Smooth muscle cell of the brain vasculature (primary cell): ENCODE results near the gene PYDC2.

ENCODE experiments used
- DNase-seq: peaks from one replicate; pipeline ENCODE4 v3.0.0-alpha.2; 2012; ENCODE audit warnings: low read depth, low spot score

PYDC2 gene

GRCh38 chr3:191461113-191461595 lies at the start of gene PYDC2:
TSS of gene PYDC2 (plus strand) at chr3:191461163. CDS start at chr3:191461163, 0 bp downstream.
- no peak for DNase-seq

DNA sequence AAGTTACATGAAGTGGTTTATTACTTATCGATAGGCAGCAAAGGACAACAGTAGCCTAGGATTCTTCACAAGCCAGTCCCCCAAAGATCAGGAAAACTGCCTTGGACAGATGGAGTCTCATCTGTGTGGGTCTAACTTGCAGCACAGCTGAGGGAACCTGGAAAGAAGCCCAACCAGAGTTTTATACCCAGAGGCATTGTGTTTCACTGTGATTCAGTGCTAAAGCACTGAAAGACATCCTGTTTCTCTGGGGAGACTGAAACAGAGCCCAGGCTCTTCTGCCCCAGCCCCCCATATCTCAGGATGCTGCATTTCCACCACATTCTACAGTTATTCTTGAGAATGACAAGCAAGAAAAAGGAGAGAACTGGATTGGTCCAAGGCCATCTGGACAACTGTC lies 48.2 kb upstream of the PYDC2 start:
- DNase-seq = peak; percentile 76

GRCh38 chr3:191414286-191414685 lies 46.7 kb upstream of the PYDC2 start:
- DNase-seq = no peak

GRCh38 chr3:191414732-191415131 lies 46.2 kb upstream of the PYDC2 start:
- no peak for DNase-seq

GRCh38 chr3:191415566-191415965 lies 45.4 kb upstream of the PYDC2 start:
- DNase-seq = no peak

DNA sequence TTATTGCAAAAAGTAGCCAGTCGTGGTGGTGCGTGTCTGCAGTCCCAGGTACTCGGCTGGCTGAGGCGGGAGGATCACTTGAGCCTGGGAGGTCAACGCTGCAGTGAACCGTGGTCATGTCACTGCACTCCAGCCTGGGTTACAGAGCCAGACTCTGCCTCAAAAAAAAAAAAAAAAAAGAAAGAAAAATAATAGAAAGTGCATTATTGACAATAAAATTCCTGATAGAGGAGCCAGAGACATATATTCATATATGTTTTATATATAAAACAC lies 43.6 kb upstream of the PYDC2 start:
- no peak for DNase-seq

DNA sequence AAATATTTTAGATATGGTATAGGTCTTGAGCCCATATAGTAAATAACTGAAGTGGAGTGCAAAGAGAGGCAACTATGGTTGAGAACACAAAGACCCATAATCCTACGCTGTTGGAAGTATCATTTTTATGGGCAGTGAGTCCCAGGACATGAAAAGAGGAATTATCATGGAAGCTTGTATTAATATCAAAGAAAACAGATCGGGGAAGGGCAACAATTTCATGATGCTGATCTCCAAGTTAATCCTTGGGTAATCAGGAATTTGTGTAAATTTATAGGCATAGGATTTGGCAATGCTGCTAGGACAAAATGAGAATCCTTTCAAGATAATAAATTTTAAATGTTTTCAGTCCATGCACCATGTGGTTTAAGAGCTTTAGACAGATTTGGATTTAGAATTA lies 40.2 kb upstream of the PYDC2 start:
- no peak for DNase-seq

GRCh38 chr3:191424881-191425280 lies 36.1 kb upstream of the PYDC2 start:
- DNase-seq = no peak

- no peak for DNase-seq
These were observed 35.6 kb upstream of the PYDC2 start for GRCh38 chr3:191425322-191425734.

DNA sequence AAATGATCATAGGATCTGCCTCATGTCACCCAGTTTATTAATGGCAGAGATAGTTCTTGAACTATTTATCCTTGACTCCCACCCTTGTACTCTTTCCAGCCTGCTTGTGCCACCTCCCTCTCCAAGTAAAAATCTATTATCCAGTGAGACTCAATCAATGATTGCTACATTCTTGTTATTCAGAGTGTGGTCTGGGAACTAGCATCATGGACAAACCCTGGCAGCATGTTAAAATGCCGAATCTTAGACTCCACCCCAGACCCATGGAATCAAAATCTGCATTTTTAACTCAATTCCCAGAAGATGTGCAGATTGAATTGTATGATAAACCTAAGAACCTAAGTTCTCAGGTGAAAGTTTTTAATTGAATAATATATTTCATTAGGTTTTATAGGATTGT lies 34.7 kb upstream of the PYDC2 start:
- no peak for DNase-seq

GRCh38 chr3:191428177-191428576 lies 32.8 kb upstream of the PYDC2 start:
- DNase-seq = no peak

DNA sequence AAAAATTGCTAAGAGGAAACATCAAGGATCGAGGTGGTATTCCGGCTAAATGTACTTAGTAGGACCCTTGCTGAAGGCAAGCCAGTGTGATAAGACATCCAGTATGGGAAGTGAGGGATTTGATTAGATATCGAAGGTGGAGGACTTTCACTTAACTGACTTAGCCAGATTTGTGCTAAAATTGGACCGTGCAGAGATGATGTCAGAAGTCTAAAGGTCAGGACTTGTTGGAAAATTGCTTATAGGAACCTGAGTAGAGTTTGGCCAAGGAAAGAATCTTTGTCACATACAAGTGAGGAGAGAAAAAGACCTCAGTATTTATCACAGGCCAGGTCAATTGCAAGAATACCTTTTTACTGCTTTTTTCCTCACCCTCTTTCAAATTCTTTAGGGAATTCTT lies 30.9 kb upstream of the PYDC2 start:
- no peak for DNase-seq

GRCh38 chr3:191431160-191431822 lies 29.7 kb upstream of the PYDC2 start:
- no peak for DNase-seq

DNA sequence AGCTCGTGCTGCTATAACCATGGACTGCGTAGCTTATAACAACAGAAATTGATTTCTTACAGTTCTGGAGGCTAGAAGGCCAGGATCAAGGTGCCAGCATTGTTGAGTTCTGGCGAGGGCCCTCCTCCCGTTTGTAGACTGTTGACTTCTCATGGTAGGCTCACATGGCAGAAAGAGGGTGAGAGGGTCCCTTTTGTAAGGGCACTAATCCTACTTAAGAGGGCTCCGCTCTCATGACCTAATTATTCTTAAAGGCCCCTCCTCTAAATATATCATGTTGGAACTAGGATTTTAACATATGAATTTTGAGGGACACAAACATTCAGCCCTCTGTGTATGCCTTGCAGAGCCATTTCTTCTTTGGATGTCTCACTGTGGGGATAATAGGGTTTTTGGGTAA lies 28.8 kb upstream of the PYDC2 start:
- DNase-seq = no peak

DNA sequence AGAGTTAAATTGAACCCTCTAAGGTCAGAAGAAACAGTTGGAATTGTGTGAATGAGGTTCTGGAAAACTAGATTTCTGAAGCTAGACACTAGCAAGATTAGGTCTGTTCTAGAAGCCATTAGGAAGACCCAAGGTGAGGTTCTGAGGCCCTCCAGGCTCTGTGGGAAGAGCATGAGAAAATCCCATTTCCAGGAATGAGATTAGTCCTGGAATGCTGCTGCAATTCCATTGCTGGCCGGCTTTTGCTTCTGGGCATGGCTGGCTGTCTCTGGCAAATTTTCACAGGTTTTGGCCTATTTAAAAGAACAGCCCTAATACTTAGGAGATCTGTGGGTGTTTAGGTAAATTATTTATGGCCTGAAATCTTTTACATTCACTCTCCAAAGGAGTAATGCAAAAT lies 26.9 kb upstream of the PYDC2 start:
- no peak for DNase-seq

DNA sequence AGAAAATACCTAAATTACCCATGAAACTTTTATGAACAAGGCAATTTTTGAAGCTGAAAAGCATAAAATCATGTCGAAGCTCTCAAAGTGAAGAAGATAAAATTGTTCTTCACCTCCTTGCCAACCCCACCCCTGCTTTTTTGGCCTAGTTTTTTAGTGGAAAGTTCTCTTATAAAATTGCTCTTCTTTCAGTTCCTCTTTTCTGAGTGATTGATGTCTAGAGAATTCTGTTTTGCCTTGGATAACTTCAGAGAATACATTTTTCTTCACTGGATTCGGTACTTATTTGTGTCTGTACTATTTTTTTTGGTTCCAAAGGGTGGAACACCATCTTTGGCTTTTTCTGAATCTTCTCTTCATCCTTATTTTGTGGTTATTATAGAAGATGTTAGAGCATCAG lies 25.0 kb upstream of the PYDC2 start:
- DNase-seq = no peak

DNA sequence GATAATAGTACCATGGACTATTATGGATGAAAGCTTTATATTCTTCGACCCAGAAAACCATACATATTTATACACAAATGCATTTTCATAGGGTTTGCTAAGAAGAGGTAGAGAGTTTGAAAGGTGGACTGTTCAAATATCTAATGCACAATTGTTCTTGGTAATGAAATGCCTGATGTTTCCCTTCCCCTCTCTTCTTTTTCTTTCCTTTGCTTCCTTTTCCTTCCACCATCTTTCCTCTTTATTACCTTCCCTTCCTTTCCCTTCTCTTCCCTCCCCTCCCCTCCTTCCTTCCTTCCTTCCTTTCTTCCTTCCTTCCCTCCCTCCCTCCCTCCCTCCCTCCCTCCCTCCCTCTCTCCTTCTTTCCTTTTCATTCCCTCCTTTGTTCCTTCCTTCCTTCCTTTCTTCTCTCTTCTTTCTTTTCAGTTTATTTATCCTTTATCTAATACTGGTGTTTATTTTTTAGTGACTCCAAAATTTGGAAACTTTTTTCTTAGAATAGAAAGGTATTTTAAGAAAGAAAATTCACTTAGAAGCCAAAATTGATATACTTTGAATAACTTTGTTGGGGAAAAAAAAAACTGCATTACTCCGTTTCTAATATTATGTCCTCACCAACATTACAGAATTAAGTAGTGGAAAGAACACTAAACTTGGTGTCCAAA lies 22.7 kb upstream of the PYDC2 start:
- no peak for DNase-seq

- DNase-seq = no peak
These were observed 20.4 kb upstream of the PYDC2 start for GRCh38 chr3:191440532-191440931.

DNA sequence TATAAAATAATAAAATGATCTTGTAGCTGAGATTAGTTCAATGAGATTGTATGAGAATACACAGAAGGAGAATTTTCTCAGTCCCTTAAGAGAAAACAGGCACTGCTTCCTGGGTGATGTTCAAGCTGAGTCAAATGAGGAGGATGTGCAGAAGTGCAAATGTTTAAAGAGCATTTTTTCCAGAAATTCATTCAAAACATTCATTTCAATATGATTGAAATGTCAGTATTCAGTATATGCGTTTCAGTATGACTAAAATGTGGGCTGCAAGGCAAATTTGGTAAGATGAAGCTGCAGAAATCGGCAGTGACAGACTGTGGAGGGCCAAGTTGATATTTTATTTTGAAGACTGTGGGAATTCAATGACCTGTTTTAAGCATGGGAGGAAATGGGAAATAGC lies 19.3 kb upstream of the PYDC2 start:
- no peak for DNase-seq

DNA sequence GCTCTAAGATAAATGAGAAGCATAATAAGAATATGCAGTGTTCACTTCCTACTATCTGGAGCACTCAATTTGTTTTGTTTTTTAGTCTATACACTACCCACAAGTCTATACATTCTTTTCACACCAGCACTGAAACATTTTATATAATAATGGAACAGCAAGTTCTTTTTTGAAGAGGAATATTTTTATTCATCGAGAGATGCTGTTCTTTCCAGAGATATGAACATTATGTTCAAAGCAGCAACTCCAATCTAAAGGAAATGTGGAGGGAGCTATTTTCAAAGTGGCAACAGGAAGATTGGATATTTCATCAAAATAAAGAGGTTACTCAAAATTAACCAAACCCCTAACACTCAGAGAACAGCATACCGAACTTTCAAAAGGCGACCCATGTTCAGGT lies 16.4 kb upstream of the PYDC2 start:
- DNase-seq = no peak

GRCh38 chr3:191449256-191449655 lies 11.7 kb upstream of the PYDC2 start:
- DNase-seq = no peak

- no peak for DNase-seq
These were observed 5.6 kb upstream of the PYDC2 start for GRCh38 chr3:191455257-191455952.

GRCh38 chr3:191460360-191460759 lies 603 bp upstream of the PYDC2 start:
- no peak for DNase-seq
